DOHH2 (cell line): ENCODE measurements around the gene STUM.

ENCODE experiments used
- EZH2phosphoT487 ChIP-seq: fragments of 200-600 bp; sonication (generic); IDR thresholded peaks from 2 replicates; pipeline ENCODE4 v1.6.1; 2017; ENCODE audit warnings: borderline replicate concordance, mild to moderate bottlenecking, antibody characterized with exemption, low read length, moderate library complexity, mixed read lengths
- TF ChIP-seq, protein P1 (sequence below): fragments of 200-600 bp; sonication (generic); IDR thresholded peaks from one replicate; pipeline ENCODE4 v1.5.1; 2014; ENCODE audit warnings: antibody characterized with exemption, mild to moderate bottlenecking, low read depth, low read length; ENCODE audit not compliant: poor library complexity, severe bottlenecking

DNA sequence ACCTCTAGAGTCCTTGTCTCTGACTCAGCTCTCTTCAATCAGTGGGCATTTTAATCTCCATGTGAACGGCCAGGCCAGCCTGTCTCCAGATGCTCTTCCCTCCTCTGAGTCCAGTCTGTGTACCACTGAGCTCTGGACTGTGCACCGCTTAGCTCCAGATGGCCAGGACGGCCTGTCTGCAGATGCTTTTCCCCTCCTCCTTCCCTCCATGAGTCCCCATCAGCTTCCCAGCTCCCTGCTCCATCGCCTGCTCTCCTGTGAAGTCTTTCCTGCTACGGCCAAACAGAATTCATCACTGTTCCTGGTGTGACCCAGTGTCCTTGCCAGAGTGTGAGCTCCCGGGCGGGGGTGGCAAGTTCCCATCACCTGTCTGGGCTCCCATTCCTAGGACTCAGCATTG is 42.0 kb downstream of the STUM start:
- TF ChIP-seq, protein P1, sequence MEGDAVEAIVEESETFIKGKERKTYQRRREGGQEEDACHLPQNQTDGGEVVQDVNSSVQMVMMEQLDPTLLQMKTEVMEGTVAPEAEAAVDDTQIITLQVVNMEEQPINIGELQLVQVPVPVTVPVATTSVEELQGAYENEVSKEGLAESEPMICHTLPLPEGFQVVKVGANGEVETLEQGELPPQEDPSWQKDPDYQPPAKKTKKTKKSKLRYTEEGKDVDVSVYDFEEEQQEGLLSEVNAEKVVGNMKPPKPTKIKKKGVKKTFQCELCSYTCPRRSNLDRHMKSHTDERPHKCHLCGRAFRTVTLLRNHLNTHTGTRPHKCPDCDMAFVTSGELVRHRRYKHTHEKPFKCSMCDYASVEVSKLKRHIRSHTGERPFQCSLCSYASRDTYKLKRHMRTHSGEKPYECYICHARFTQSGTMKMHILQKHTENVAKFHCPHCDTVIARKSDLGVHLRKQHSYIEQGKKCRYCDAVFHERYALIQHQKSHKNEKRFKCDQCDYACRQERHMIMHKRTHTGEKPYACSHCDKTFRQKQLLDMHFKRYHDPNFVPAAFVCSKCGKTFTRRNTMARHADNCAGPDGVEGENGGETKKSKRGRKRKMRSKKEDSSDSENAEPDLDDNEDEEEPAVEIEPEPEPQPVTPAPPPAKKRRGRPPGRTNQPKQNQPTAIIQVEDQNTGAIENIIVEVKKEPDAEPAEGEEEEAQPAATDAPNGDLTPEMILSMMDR: no peak
- no peak for TF ChIP-seq EZH2phosphoT487
